ENCODE measurements around the gene CD300A. TPM values are rescaled to one million over a fixed set of nuclear protein-coding genes. Genes with fewer than 3 reads are reported as not detected.

The CD300A gene
- total RNA-seq, 1 experiment from 2014 or later: 0.45 TPM

GRCh38 chr17:74452033-74452840 is 14.2 kb upstream of the CD300A start:
- no peak for DNase-seq
- no peak for TF ChIP-seq CTCF (IDR thresholded peaks at IDR 0.05; ENCODE audit: unreplicated experiment)
- CTCF ChIA-PET: interaction anchor here (0.7 to 1.0 kb wide), 2 partner anchors 9 to 106 kb away, joined by 3 to 4 read pairs; no protein-coding TSS in a partner anchor
- no TSS peak for BruUV-seq (replicated peaks)
- Mint-ChIP-seq H3K4me1 (ENCODE audit: low read depth, unreplicated experiment) (no peaks in the 10 kb centered on the region), H3K4me3 (ENCODE audit: low read depth, unreplicated experiment) (no peak overlapping the region), H3K36me3 (ENCODE audit: insufficient read depth, unreplicated experiment) (no peaks in the 10 kb centered on the region), H3K27ac (ENCODE audit: unreplicated experiment) (no peak overlapping the region), H3K27me3 (ENCODE audit: unreplicated experiment) (peaks cover 14% of the 10 kb centered on the region), H3K9me3 (ENCODE audit: low read depth, unreplicated experiment) (no peaks in the 10 kb centered on the region)
- intact Hi-C loops (cut with micrococcal nuclease; ENCODE audit: unreplicated experiment): no loop called here

- no peaks in the 10 kb centered on the region for H3K36me3 Mint-ChIP-seq (ENCODE audit: insufficient read depth, unreplicated experiment)
- no TSS peak for BruUV-seq (replicated peaks)
- intact Hi-C loops (cut with micrococcal nuclease; ENCODE audit: unreplicated experiment): no loop called here
- no peak overlapping the region for H3K27ac Mint-ChIP-seq (ENCODE audit: unreplicated experiment)
- CTCF ChIA-PET: interaction anchor here (1.0 to 3.5 kb wide), 4 partner anchors 10 to 74 kb away, joined by 4 to 37 read pairs (median 6); no protein-coding TSS in a partner anchor
- H3K4me3 Mint-ChIP-seq (ENCODE audit: low read depth, unreplicated experiment): no peak overlapping the region
- no peak for DNase-seq
- H3K9me3 Mint-ChIP-seq (ENCODE audit: low read depth, unreplicated experiment): no peaks in the 10 kb centered on the region
- H3K27me3 Mint-ChIP-seq (ENCODE audit: unreplicated experiment): peaks cover 20% of the 10 kb centered on the region
- H3K4me1 Mint-ChIP-seq (ENCODE audit: low read depth, unreplicated experiment): no peaks in the 10 kb centered on the region
- no peak for TF ChIP-seq CTCF (IDR thresholded peaks at IDR 0.05; ENCODE audit: unreplicated experiment)
These were observed 13.4 kb upstream of the CD300A start for GRCh38 chr17:74452841-74453661.

DNA sequence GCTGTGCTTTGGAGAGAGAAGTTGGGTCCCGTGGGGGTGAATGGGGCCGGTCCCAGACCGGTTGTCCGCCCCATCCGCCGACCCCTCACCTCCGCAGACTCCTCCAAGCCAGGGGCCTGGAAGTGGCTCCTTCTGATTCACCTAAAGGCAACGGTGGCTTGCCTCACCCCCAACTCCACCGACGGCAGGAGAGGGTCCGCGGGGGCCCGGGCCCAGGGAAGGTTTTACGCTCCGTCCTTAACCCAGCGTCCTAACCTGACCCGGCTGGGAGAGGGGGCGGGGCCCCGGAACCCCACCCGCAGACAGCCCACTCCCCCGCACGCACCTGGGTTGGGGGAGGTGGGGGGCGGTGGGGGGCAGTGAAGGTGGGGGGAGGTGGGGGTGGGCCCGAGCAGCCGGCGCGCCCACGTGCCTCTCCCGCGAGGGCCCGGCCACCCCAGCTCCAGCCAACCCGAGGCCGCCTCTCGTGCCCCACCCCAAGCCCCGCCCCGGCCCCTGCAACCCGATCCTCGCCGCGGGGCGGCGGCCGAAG is 12.7 kb upstream of the CD300A start:
- no TSS peak for BruUV-seq (replicated peaks)
- Mint-ChIP-seq H3K9me3 (ENCODE audit: low read depth, unreplicated experiment) (no peaks in the 10 kb centered on the region), H3K4me1 (ENCODE audit: low read depth, unreplicated experiment) (no peaks in the 10 kb centered on the region), H3K27me3 (ENCODE audit: unreplicated experiment) (peaks cover 27% of the 10 kb centered on the region), H3K27ac (ENCODE audit: unreplicated experiment) (no peak overlapping the region), H3K4me3 (ENCODE audit: low read depth, unreplicated experiment) (peak overlapping the region; percentile 61), H3K36me3 (ENCODE audit: insufficient read depth, unreplicated experiment) (no peaks in the 10 kb centered on the region)
- DNase-seq: no peak
- CTCF ChIA-PET: interaction anchor here (0.6 to 3.5 kb wide), 8 partner anchors 12 to 86 kb away, joined by 3 to 37 read pairs (median 6); partner anchors contain the start of gene GPR142
- no peak for TF ChIP-seq CTCF (IDR thresholded peaks at IDR 0.05; ENCODE audit: unreplicated experiment)
- intact Hi-C loops (cut with micrococcal nuclease; ENCODE audit: unreplicated experiment): no loop called here
